Astrocyte of the cerebellum (primary cell): ENCODE measurements around the gene HSPA12A.

Experiments
- DNase-seq: peaks from one replicate; pipeline ENCODE4 v3.0.0-alpha.2; 2011; ENCODE audit warnings: low read depth
- H3K4me3 ChIP-seq: 2 replicates; pipeline ENCODE4 v1.5.1; 2011; ENCODE audit warnings: mild to moderate bottlenecking, low read depth, low read length, moderate library complexity
- in situ Hi-C: cut with HindIII; loops from 2 replicates; pipeline ENCODE4 v1.10.0; 2017; ENCODE audit warnings: low sequenced_read_pairs
- TF ChIP-seq, protein P1 (sequence below): IDR thresholded peaks from 2 replicates; pipeline ENCODE4 v1.5.1; 2012; ENCODE audit warnings: low read length, low read depth, moderate library complexity, mild to moderate bottlenecking; ENCODE audit errors: missing control alignments

Gene HSPA12A

DNA sequence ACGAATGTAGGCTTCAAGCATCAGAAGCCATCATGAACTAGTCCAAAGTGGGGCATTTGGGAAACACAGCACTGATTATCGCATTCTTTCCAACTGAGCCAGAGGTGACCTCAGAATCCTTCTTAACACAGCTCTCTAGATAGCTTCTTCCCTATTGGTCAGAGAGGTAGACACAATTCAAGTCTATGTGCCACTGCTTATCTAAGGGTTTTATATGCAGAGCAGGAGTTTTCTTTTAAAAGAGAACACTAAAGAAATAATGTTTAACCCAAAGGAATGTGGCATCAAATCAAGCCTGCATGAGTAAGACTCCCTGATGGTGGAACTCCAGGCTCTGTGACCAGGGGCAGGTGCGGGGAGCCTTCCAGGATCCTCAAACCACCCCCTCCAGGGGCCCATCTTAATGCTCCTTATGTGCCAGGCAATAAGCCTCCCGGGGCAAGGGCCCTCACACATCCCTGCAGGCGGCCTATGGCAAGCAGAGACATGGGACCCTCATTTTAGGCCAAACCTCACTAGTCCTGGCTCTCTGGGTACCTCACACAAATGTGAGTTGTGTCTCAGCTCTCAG is 13.8 kb downstream of the HSPA12A start:
- TF ChIP-seq, protein P1, sequence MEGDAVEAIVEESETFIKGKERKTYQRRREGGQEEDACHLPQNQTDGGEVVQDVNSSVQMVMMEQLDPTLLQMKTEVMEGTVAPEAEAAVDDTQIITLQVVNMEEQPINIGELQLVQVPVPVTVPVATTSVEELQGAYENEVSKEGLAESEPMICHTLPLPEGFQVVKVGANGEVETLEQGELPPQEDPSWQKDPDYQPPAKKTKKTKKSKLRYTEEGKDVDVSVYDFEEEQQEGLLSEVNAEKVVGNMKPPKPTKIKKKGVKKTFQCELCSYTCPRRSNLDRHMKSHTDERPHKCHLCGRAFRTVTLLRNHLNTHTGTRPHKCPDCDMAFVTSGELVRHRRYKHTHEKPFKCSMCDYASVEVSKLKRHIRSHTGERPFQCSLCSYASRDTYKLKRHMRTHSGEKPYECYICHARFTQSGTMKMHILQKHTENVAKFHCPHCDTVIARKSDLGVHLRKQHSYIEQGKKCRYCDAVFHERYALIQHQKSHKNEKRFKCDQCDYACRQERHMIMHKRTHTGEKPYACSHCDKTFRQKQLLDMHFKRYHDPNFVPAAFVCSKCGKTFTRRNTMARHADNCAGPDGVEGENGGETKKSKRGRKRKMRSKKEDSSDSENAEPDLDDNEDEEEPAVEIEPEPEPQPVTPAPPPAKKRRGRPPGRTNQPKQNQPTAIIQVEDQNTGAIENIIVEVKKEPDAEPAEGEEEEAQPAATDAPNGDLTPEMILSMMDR, result no peak
- in situ Hi-C loops, result no loop called here

DNA sequence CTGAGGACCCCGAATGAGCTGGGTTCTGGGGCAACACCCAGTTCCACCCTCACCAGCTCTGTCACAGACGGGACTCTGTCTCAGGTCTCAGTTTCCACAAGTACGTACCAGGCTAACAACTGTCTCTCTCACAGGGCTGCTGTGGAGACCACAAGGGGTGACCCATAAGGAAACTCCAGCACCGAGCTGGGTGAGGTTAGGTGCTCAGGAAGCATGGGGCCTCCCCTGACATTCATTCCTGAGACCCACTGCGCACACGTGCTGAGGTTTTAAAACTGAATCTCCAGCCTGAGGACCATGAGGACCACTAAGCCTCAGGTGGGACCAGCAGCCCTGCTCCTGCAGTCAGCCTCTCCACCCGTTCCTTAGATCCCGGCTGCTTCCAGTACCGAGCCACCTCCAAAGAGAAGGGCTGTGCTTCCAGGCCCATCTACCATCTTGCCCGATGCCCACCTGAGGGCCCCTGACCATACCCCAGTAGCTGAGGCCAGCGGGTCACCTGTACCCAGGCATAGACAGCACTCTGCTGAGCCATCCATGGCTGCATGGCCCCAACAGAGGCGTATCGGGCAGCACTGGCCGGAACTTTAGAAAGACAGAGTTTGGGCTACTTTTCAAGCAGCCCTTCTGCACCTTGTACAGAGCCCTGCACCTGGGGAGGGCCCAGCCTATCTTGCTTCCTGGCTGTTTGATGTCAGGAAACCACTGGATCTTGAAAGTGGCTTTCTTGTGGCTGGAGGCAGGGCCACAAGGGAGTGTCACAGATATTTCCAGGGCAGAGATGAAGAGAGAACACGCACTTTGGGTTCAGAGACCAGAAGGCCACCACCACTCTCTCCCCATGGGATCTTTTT is 18.7 kb downstream of the HSPA12A start:
- in situ Hi-C loops, result no loop called here
- TF ChIP-seq, protein P1, result no peak
- no peak overlapping the region for H3K4me3 ChIP-seq
- DNase-seq, result no peak

More for the DNA sequence above, 13.8 kb downstream of the HSPA12A start:
- no peak for DNase-seq
- H3K4me3 ChIP-seq, result no peak overlapping the region

DNA sequence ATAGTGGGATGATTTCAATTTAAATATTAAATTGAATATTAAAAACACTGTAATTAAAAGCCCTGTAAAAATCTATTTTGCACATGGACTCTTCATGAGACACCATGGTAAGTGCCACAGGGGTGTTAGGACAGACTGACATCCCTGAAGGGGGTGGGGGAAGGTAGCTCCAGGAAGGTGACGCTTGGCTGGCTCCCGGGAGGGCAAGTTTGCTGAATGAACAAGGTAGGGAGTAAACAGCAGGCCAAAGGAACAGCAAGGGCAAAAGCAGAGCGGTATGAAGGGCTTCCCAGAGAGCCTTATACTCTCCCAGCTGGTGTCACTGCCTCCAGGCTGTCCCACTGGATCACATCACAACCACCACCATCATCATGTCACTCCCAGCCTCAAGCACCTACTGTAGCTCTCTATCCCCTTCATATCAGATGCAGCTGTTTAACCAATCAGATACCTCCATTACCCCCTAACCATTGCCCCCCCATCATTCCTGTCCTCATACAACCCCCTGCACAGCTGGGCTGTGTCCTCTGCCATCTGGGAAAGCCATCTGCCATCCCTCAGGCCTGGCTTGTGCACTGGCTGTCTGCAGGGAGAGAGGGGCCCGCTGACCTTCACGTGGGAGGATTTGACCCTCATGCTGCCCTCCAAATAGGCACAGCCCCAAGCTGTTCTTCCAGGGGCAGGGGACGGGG is 19.5 kb downstream of the HSPA12A start:
- in situ Hi-C loops, result no loop called here
- TF ChIP-seq, protein P1, result no peak
- no peak for DNase-seq
- H3K4me3 ChIP-seq, result no peak overlapping the region

DNA sequence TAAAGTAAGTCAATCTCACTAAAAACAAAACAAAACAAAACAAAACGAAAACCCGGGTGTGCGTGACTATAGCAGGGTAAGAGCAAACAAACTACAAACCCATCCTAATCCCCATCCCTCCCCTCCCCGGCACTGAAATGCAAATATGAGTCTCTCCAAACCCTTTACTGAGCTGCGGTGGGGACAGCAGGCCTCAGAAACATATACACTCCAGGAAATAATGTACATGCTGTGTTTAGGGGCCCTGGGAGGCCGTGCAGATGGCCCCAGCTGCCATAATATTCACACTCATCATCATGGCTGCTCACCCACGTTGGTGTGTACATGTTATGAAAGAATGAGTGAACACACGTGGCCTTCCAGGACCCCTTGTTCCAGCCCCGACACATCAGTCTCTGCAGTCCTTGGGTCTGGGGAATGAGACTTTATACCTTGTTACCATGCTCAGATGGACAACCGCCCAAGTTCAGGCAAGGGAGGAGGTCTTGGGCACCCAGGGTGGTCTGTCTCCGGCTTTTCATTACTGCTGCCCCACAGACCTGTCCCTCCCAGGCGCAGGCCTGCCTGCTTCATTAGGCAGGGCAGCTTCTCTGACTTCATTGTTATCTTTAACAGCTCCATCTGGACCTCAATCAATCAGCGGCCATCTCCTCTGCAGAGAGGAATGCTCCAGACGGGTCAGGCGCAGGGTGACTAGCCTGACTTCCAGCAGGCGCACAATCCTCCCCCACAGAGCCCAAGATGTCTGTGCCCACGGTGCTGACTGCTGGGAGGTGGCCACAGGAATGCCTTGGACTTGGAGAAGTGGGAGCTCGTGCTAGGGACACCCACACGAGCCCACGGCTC is 20.6 kb downstream of the HSPA12A start:
- no peak for DNase-seq
- TF ChIP-seq, protein P1, result no peak
- in situ Hi-C loops, result no loop called here
- H3K4me3 ChIP-seq, result no peak overlapping the region

DNA sequence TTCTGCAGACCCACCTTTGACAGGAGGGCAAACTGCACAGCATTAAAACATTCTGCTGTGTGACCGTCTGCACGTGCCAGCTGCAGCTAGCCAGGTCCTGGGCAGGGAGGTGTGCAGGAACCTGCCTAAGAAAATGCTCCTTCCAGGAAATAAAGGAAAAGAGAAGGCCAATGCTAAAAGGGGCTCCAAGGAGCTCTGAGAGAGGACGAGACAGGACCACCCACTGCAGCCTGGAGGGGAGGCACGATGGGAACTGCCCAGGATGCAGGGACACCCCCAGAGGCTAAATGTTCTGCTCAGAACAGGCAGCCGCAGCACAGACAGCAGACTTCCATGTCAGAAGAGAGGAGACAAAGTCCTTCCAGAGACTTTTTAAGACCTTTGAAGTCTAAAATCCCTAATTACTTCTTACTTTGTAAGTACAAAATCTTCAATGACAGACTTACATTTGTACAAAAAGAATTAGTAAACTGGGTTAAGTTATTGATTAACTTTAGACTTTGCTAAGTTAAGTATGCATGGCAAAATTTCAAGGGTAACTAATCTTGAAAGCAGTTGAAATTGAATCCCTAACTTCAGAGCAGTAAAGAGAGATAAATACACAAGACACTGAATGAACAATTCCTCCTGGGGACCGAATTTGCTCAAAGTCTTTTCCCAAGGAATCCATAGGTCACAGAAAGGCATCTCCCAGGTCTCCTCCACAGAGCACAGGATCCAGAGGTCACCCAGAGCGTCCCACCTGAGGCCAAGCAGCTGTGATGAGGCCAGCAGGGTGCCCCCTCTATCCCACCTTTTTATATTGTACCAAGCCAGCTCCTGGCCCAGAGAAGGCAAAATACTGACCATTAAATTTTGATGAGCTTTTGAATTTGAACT is 21.5 kb downstream of the HSPA12A start:
- DNase-seq, result no peak
- TF ChIP-seq, protein P1, result no peak
- in situ Hi-C loops, result no loop called here
- no peak overlapping the region for H3K4me3 ChIP-seq
